Jurkat, Clone E6-1 (cell line): Measurements from ENCODE around the gene ADCY9. TPM values are rescaled to one million over a fixed set of nuclear protein-coding genes. Genes with fewer than 3 reads are reported as not detected.
"Not testable (repeated sequence)": the region's sequence is repeated elsewhere in the genome, so short reads cannot be mapped to it uniquely, and the experiment has no call there.

Source experiments
- DNase-seq: peaks from one replicate; pipeline ENCODE4 v3.0.0-alpha.2; 2011; ENCODE audit warnings: low read depth, low spot score
- H3K4me3 ChIP-seq: 2 replicates; pipeline ENCODE4 v1.5.1; 2011; ENCODE audit warnings: mild to moderate bottlenecking, low read length, control low read depth, moderate library complexity
- polyA plus RNA-seq: library from polyadenylated mRNA; unstranded; fragments of >200 nt; gene quantifications from one replicate; pipeline ENCODE4 v1.2.1, GENCODE V29; 2012; ENCODE audit warnings: missing spikeins; ENCODE audit not compliant: insufficient read length, insufficient read depth

ADCY9 gene
- polyA plus RNA-seq, result 2.2 TPM

DNA sequence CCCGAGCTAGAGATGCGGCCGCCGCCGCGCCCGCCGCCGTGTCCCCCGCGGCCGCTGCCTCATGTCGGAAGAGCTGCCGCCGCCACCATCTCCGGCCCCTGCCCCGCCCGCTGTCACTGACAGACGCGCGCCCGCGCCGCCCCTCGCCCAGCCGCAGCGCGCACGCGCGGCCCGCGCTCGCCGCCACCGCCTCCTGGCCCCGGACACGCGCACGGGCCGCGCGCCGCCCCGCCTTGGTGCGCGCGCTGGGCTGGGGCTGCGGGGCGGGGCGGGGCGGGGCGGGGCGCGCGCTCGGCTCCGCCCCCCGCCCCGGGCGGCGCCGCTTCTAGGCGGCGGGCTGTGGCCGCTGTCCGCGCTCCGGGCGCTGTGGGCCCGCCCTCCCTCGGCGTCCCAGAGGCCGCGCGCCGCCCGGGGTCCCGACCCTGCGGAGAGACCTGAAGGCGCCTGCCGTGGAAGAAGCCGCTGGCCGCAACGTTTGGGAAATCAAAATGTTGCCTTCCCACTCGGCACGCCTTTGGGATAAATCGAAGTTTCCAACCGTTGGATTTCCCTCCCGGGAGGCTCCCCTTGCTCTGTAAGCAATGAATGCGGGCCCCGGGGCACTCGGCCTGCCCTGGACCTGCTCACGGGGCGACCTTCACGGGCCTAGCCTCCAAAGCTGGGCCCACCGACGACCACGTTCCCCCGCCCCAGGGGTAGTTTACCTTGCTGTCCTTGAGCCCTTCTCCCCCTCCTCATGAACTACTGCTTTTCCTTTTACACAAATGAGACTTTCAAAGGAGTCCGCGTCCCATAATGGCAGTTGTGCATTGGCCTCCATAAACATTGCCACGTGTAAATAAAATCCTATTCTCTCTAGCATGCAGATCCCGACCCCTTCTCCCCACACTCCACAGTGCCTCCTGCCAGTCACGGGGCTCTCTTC lies at the start of gene ADCY9:
ADCY9 (minus strand) TSS at position 118 of the 925 bp plus-strand sequence. CDS start 1,000 bp downstream, outside the sequence.
- DNase-seq, result peak; percentile 37
- peak within 1 kb of the TSS; percentile 58 for H3K4me3 ChIP-seq

DNA sequence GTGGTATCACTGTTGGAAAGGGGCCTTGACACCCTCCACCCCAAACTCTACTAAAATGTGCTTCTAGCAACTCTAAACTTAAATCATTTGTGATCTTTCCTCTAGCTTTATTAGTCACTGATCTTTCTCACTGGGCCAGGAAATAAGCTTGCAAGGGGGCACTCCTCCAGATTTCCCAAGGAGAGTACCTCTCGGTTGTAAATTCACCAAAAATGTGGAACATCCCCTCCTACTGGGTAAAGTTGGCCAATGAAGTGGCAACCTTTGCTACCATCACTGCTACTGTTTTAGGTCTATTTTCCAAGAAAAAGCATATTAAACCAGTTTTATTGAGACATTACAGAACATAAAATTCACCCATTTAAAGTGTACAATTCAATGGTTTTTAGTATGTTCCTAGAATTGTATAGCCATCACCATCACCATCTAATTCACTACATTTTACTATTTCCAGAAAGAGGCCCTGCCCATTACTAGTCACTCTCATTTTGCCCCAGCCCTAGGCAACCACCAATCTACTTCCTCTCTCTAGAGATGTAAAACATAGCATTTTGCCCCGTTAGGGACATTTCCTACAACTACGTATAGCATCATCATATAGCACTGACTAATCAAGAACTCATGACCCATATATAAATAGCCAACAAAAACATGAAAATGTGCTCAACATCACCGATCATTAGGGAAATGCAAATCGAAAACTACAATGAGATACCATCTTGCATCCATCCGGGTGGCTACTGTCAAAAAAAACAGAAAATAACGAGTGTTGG lies 44.6 kb upstream of the ADCY9 start:
- no peak for DNase-seq
- H3K4me3 ChIP-seq, result no peak overlapping the region

GRCh38 chr16:4159726-4160125 lies 43.5 kb upstream of the ADCY9 start:
- no peak overlapping the region for H3K4me3 ChIP-seq
- no peak for DNase-seq

GRCh38 chr16:4158143-4159093 lies 42.2 kb upstream of the ADCY9 start:
- no peak for DNase-seq
- H3K4me3 ChIP-seq, result no peak overlapping the region

GRCh38 chr16:4157376-4157825 lies 41.2 kb upstream of the ADCY9 start:
- H3K4me3 ChIP-seq, result no peak overlapping the region
- no peak for DNase-seq

DNA sequence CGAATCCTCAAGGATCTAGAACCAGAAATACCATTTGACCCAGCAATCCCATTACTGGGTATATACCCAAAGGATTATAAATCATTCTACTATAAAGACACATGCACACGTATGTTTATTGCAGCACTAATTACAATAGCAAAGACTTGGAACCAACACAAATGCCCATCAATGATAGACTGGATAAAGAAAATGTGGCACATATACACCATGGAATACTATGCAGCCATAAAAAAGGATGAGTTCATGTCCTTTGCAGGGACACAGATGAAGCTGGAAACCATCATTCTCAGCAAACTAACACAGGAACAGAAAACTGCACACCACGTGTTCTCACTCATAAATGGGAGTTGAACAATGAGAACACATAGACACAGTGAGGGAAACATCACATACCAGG lies 40.3 kb upstream of the ADCY9 start:
- not testable (repeated sequence) for H3K4me3 ChIP-seq, DNase-seq

- H3K4me3 ChIP-seq, DNase-seq: not testable (repeated sequence)
Observed at GRCh38 chr16:4153364-4153763, 37.1 kb upstream of the ADCY9 start.

GRCh38 chr16:4152267-4152666 lies 36.0 kb upstream of the ADCY9 start:
- no peak overlapping the region for H3K4me3 ChIP-seq
- no peak for DNase-seq

DNA sequence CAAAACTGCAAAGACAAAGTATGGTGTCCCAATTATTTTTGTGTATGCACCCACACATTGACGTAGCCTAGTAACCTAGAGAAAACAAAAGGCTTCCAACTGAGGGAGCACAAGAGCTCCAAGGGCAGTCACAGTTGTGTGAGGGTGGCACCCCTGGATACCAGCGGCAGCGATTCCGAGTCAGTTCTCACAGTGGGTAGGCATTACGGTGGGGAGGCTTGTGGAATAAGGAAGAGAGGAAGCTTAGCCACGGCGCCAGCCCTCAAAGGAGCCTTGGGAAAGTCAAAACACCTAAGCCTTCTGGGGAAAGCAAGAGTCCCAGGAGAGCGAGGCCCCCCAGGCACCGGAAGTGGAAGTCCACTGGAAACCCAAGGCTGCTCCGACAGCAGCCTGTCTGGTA lies 31.0 kb upstream of the ADCY9 start:
- no peak for DNase-seq

GRCh38 chr16:4142268-4142667 lies 26.0 kb upstream of the ADCY9 start:
- DNase-seq, result no peak
- no peak overlapping the region for H3K4me3 ChIP-seq

More for the DNA sequence above, 31.0 kb upstream of the ADCY9 start:
- H3K4me3 ChIP-seq, result no peak overlapping the region

- DNase-seq, result no peak
- no peak overlapping the region for H3K4me3 ChIP-seq
Observed at GRCh38 chr16:4141604-4142003, 25.4 kb upstream of the ADCY9 start.

DNA sequence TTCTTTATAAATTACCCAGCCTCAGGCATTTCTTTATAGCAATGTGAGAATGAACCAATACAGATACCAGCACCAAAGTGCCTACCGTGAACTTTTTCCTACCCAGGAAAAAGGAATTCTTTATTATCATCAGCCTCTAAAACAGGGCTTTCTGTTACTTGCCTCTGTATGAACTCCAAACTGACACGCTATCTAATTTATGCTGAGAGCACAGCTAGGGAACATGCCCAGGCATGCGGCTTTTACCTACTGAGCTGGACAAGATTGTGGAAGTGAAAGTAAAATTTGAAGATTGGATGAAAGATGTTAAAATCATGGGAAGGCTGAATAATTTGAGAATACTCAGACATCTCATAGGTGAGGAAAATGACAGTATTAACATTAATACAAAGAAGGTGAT lies 24.4 kb upstream of the ADCY9 start:
- H3K4me3 ChIP-seq, result no peak overlapping the region
- no peak for DNase-seq

DNA sequence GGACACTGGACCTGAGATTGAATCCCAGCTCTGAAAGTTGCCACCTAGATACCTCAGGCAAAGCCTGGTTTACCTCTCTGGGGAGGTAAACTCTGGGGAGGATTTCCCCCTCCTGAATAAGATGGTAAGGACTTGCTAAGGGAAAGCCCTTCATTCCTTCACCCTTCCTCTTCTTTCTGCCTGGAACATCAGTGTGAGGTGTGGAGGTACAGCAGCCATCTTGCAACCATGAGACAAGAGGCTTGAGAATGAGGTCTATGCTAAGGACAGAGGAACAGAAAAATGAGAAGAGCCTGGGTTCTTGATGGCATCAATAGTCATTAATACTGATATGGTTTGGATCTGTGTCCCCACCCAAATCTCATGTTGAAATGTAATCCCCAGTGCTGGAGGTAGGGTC lies 23.7 kb upstream of the ADCY9 start:
- DNase-seq, result no peak

DNA sequence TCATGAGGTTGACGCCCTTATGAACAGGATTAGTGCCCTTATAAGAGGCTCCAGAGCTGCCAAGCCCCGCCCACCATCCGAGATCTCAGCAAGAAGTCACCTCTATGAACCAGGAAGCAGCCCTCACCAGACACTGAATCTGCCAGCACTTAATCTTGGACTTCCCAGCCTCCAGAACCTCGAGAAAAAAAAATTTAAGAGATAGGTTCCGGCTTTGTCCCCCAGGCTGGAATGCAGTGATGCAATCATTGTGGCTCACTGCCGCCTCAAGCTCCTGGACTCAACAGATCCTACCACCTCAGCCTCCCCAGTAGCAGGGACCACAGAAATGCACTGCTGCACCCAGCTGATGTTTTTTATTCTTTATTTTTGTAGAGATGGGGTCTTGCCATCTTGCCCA lies 22.5 kb upstream of the ADCY9 start:
- DNase-seq, result no peak

More for the DNA sequence above, 23.7 kb upstream of the ADCY9 start:
- no peak overlapping the region for H3K4me3 ChIP-seq

GRCh38 chr16:4137438-4137837 lies 21.2 kb upstream of the ADCY9 start:
- no peak for DNase-seq
- H3K4me3 ChIP-seq, result no peak overlapping the region

More for the DNA sequence above, 22.5 kb upstream of the ADCY9 start:
- H3K4me3 ChIP-seq, result no peak overlapping the region

GRCh38 chr16:4136229-4136813 lies 20.1 kb upstream of the ADCY9 start:
- no peak overlapping the region for H3K4me3 ChIP-seq
- no peak for DNase-seq

GRCh38 chr16:4135537-4135936 lies 19.3 kb upstream of the ADCY9 start:
- H3K4me3 ChIP-seq, result no peak overlapping the region
- DNase-seq, result no peak

GRCh38 chr16:4133897-4134372 lies 17.7 kb upstream of the ADCY9 start:
- no peak overlapping the region for H3K4me3 ChIP-seq
- DNase-seq, result no peak
